ELR (cell line): Measurements from ENCODE around the gene BNIP3.
"Not testable (repeated sequence)": the region's sequence is repeated elsewhere in the genome, so short reads cannot be mapped to it uniquely, and the experiment has no call there.

Experiments
- DNase-seq: peaks from one replicate; pipeline ENCODE4 v3.0.0-alpha.2; 2015; ENCODE audit warnings: low read depth

Gene BNIP3

DNA sequence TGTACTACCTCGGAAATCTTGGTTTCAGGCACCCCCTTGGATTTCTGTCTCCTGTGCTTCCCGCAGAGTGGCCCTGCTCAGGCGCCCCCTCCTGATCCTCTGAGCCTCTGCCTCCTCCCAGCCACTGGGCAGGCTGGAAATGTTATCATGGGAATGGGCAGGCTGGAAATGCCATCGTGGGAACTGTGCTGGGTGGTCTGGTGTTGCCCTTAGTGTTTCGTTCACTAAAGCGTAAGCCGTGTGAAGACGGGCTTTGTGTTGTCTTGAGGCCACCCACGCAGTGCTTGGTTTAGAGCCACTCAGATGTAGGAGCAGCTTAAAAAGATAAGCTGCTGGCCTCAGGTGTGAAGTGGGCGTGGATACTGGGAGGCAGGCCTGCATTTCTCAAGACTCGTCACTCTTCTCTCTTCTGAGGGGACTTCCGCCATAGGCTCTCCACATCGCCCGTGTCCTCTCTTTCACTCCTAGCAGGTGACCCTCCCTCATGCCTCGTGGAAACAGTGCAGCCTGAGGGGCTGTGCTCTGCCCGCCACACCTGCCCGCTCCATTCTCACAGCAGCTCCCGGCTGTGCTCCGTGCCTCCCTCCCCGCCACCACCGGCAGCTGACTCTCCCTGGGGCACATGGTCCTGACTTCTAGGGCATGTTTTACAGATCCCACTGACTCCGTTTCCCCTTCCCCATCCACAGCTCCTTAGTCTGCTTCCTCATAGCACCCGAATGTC lies 52.4 kb downstream of the BNIP3 start:
- DNase-seq: no peak

DNA sequence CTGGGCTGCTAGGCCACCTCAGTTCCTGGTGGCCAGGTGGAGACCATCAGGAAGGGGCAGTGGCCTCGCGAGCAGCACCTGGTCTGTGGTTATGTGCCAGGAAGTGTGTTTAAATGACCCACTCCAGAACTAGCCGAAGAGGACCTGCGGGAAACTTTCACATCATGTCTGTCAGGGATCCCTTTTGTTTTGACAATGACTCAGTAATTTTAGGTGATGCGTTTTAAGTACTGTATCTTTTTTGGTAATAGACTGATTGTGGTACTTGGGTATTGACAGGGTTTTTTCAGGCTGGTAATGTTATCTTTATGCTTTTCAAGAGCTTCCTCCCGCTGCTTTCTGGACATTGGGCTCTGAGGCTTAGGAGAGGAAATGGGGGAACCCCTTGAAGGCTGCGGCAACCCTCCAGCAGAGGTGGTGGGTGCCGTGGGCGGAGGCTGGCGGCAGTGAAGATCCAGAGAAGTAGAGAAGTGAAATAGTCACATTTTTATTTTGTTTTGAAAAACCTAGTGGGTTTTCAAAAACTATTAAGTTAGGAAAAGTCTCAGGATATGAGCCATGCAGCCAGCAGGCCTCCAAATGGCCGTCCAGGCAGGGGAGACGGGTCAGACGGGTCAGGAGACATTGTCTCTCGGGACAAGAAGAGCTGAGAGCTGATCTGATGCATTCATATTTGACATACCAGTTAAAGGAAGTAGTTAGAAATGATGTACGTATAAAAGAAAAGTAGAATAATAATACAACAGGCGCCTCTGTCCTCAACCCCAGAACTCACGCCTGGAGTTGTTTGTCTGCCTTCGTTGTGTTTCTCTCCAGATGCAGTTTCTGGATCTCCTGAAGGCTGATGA lies 53.3 kb downstream of the BNIP3 start:
- no peak for DNase-seq

- DNase-seq: no peak
These were observed 54.8 kb downstream of the BNIP3 start for GRCh38 chr10:131926743-131927595.

DNA sequence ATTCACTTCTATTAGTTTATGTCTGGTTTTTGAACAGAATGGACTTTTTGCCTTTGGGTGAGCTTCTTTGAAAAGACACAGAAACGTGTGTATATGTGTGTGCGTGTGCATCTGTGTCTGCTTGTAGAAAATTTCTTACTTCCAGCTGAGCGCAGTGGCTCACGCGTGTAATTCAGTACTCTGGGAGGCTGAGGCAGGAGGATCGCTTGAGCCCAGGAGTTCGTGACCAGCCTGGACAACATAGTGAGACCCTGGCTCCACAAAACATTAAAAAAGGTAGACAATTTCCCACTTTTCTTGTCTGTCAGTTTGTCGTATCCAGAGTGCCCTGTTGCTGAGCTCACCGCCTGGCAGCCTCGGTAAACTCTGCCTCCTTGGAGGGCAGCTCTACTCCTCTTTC lies 55.5 kb downstream of the BNIP3 start:
- DNase-seq: no peak

DNA sequence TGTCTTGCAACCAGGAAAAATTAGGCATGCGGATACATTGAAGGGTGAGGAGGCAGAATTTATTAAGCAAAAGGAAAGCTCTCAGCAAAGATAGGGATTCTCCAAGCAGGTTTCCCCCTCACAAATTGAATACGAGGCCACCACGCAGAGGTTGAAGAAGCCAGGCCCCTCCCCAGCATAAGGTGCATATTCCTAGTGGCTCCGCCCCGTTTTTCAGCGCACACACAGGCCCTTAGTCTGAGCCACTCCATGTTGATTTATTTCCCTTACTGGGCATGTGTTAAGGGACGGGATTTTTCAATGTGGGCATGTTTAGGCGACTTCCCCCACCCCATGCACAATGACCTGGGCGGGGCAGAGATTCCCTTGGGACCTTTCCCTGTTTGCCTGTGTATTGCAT lies 56.0 kb downstream of the BNIP3 start:
- DNase-seq: no peak

DNA sequence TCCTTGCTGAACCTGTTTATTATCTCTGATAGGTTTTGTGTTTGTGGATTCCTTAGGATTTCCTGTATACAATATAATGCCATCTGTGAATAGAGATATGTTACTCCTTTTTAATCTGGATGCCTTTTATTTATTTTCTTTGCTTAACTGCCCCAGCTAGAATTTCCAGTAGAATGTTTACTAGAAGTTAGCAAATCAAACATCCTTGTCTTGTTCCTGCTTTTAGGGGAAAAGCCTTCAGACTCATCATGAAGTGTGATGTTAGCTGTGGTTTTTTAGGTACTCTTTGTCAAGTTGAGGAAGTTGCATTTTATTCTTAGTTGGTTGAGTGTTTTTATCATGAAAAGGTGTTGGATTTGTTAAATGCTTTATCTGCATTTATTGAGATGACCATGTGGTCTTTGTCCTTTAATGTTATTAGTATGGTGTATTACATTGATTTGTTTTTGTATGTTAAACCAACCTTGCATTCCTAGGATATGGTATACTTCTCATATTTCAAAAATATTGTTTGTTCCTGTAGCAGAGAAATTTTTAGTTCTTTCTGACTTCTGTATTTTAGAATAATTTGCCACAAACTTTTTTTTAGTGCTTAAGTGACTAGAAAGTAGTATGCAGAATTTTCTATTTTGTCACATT lies 56.6 kb downstream of the BNIP3 start:
- no peak for DNase-seq

DNA sequence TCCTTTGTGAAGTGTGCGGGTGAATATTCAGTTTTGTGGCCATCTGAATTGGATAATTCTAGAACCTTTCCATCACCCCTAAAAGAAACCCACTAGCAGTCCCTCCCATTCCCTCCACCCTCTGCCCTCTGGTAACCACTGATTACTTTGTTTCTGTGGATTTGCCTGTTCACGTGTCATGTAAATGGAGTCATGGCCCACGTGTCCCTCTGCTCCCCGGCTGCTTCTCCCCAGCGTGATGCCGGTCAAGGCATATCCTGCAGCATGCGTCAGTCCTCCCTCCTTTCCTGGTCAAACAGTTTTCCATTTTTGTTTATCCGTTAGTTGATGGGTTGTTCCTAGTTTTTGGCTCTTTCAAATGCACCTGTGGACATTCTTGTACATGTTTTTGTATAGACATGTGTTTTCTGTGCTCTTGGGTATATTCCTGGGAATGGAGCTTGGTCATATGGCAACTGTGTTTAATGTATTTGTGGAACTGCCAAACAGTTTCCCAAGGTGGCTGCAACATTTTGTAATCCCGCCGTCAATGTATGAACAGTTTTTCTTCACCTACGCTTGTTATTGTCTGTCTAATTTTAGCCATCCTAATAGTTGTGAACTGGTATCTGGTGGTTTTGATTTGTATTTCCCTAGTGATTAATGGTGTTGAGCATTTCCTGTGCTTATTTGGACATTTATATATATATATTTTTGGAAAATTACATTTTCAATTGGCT lies 58.5 kb downstream of the BNIP3 start:
- no peak for DNase-seq

GRCh38 chr10:131921184-131921583 lies 60.5 kb downstream of the BNIP3 start:
- no peak for DNase-seq

GRCh38 chr10:131920693-131921092 lies 61.0 kb downstream of the BNIP3 start:
- no peak for DNase-seq

GRCh38 chr10:131920151-131920550 lies 61.6 kb downstream of the BNIP3 start:
- no peak for DNase-seq

DNA sequence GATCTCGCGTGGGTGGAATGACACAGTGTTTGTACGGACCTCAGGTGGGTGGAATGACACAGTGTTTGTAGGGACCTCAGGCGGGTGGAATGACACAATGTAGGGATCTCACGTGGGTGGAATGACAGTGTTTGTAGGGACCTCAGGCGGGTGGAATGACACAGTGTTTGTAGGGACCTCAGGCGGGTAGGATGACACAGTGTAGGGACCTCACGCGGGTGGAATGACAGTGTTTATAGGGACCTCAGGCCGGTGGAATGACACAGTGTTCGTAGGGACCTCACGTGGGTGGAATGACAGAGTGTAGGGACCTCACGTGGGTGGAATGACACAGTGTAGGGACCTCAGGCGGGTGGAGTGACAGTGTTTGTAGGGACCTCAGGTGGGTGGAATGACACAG lies 62.3 kb downstream of the BNIP3 start:
- DNase-seq: not testable (repeated sequence)
